ENCODE results near the gene APOL2.

GRCh38 chr22:36204001-36204631 is 35.2 kb downstream of the APOL2 start:
- TF ChIP-seq POLR2AphosphoS5 (IDR thresholded peaks at IDR 0.05; ENCODE audit: low read depth, low read length) (no peak), POLR2A (IDR thresholded peaks at IDR 0.05; ENCODE audit: low read depth, low read length) (no peak), SPI1 (IDR thresholded peaks at IDR 0.05; ENCODE audit: low read depth, low read length) (no peak), PAX5 (IDR thresholded peaks at IDR 0.05; ENCODE audit: insufficient read depth, low read length, severe bottlenecking) (no peak), POU2F2 (IDR thresholded peaks at IDR 0.05; ENCODE audit: low read depth, low read length) (no peak)
